ENCODE results near the gene CXCR5. TPM values are rescaled to one million over a fixed set of nuclear protein-coding genes. Genes with fewer than 3 reads are reported as not detected.

CXCR5 gene
- total and polyA plus RNA-seq, 7 donors, result 0.14 to 0.25 (median 0.19) TPM; not detected in 3

GRCh38 chr11:118872403-118872821 is 11.3 kb upstream of the CXCR5 start:
- DNase-seq, result no peak
- no peaks in the 10 kb centered on the region for H3K9me3 ChIP-seq
- no peaks in the 10 kb centered on the region for H3K27me3 ChIP-seq (ENCODE audit: insufficient read depth in 3 of 3, low read length in 2 of 3)
- intact Hi-C loops (cut with DNase I), result no loop called here
- no peak overlapping the region for H3K27ac ChIP-seq
- H3K4me1 ChIP-seq, result peaks cover 27% of the 10 kb centered on the region
- TF ChIP-seq CTCF (IDR thresholded peaks at IDR 0.05), result no peak
- no peak for ATAC-seq
- no peak overlapping the region for H3K4me3 ChIP-seq
- 84 to 87% (median 86%) methylated on average over 17 of the region's 17 CpGs for WGBS, 3 donors
- no peaks in the 10 kb centered on the region for H3K36me3 ChIP-seq (ENCODE audit: insufficient read depth in 1 of 2, low read depth in 1 of 2)

- Histone ChIP-seq H3K4me3 (no peak overlapping the region), H3K27ac (no peak overlapping the region), H3K9me3 (no peaks in the 10 kb centered on the region), H3K4me1 (peaks cover 23% of the 10 kb centered on the region), H3K27me3 (ENCODE audit: insufficient read depth in 3 of 3, low read length in 2 of 3) (no peaks in the 10 kb centered on the region), H3K36me3 (ENCODE audit: insufficient read depth in 1 of 2, low read depth in 1 of 2) (no peaks in the 10 kb centered on the region)
- DNase-seq, result no peak
- ATAC-seq, result no peak
- intact Hi-C loops (cut with DNase I), result no loop called here
- WGBS, 3 donors, result 83 to 96% (median 83%) methylated on average over 4 of the region's 4 CpGs
- TF ChIP-seq CTCF (IDR thresholded peaks at IDR 0.05), result no peak
These were observed 9.9 kb upstream of the CXCR5 start for GRCh38 chr11:118873804-118874203.

GRCh38 chr11:118876286-118876685 is 7.4 kb upstream of the CXCR5 start:
- no peaks in the 10 kb centered on the region for H3K4me1 ChIP-seq
- no peak for TF ChIP-seq CTCF (IDR thresholded peaks at IDR 0.05)
- no peak overlapping the region for H3K4me3 ChIP-seq
- H3K9me3 ChIP-seq, result no peaks in the 10 kb centered on the region
- DNase-seq (no peak), ATAC-seq (peak in 2 of 4 donors; percentile 3 to 8)
- H3K27ac ChIP-seq, result no peak overlapping the region
- 77 to 84% (median 83%) methylated on average over 10 of the region's 10 CpGs for WGBS, 3 donors
- no peaks in the 10 kb centered on the region for H3K36me3 ChIP-seq (ENCODE audit: insufficient read depth in 1 of 2, low read depth in 1 of 2)
- no peaks in the 10 kb centered on the region for H3K27me3 ChIP-seq (ENCODE audit: insufficient read depth in 3 of 3, low read length in 2 of 3)
- intact Hi-C loops (cut with DNase I), result no loop called here

GRCh38 chr11:118877487-118878162 is 6.1 kb upstream of the CXCR5 start:
- DNase-seq, result peak in 1 of 2 donors; percentile 26
- Histone ChIP-seq H3K4me1 (no peaks in the 10 kb centered on the region), H3K9me3 (no peaks in the 10 kb centered on the region), H3K27me3 (ENCODE audit: insufficient read depth in 3 of 3, low read length in 2 of 3) (peaks cover 0 to 2% (median 0%) of the 10 kb centered on the region in 3 donors), H3K27ac (no peak overlapping the region), H3K36me3 (ENCODE audit: insufficient read depth in 1 of 2, low read depth in 1 of 2) (no peaks in the 10 kb centered on the region), H3K4me3 (no peak overlapping the region)
- intact Hi-C loops (cut with DNase I), result no loop called here
- WGBS, 3 donors, result 81 to 88% (median 85%) methylated on average over 11 of the region's 11 CpGs
- TF ChIP-seq CTCF (IDR thresholded peaks at IDR 0.05), result no peak
- ATAC-seq, result no peak

GRCh38 chr11:118878163-118878563 is 5.5 kb upstream of the CXCR5 start:
- H3K4me1 ChIP-seq, result no peaks in the 10 kb centered on the region
- no peak overlapping the region for H3K27ac ChIP-seq
- no peaks in the 10 kb centered on the region for H3K36me3 ChIP-seq (ENCODE audit: insufficient read depth in 1 of 2, low read depth in 1 of 2)
- intact Hi-C loops (cut with DNase I), result no loop called here
- no peak for ATAC-seq
- peak in 1 of 2 donors; percentile 13 for DNase-seq
- peaks cover 0 to 2% (median 0%) of the 10 kb centered on the region in 3 donors for H3K27me3 ChIP-seq (ENCODE audit: insufficient read depth in 3 of 3, low read length in 2 of 3)
- 82 to 87% (median 84%) methylated on average over 4 of the region's 4 CpGs for WGBS, 3 donors
- no peak for TF ChIP-seq CTCF (IDR thresholded peaks at IDR 0.05)
- H3K4me3 ChIP-seq, result no peak overlapping the region
- no peaks in the 10 kb centered on the region for H3K9me3 ChIP-seq
